IPS DF 6.9 (cell line): ENCODE results near the gene FLAD1.

ENCODE experiments used
- DNase-seq: peaks from one replicate; pipeline ENCODE4 v3.0.0-alpha.2; 2013; ENCODE audit warnings: low read depth, low spot score
- H3K27ac ChIP-seq: one replicate; pipeline ENCODE4 v1.5.1; 2013; ENCODE audit warnings: low read length, control low read depth
- H3K27me3 ChIP-seq: 2 replicates; pipeline ENCODE4 v1.6.1; 2013; ENCODE audit warnings: mild to moderate bottlenecking, low read length; ENCODE audit not compliant: control insufficient read depth, insufficient read depth
- H3K36me3 ChIP-seq: 2 replicates; pipeline ENCODE4 v1.6.1; 2013; ENCODE audit warnings: low read length; ENCODE audit not compliant: control insufficient read depth, insufficient read depth
- H3K4me1 ChIP-seq: 2 replicates; pipeline ENCODE4 v1.6.1; 2013; ENCODE audit warnings: low read length; ENCODE audit not compliant: control insufficient read depth, insufficient read depth
- H3K4me3 ChIP-seq: 2 replicates; pipeline ENCODE4 v1.5.1; 2013; ENCODE audit warnings: mild to moderate bottlenecking, low read length
- H3K9me3 ChIP-seq: 2 replicates; pipeline ENCODE4 v1.6.1; 2013; ENCODE audit warnings: low read length, inconsistent platforms; ENCODE audit not compliant: control insufficient read depth, insufficient read depth
- WGBS: extraction: QIAGEN DNeasy Blood & Tissue Kit; methylation state at CpG from one replicate; pipeline ENCODE4 v1.1.7; 2013; ENCODE audit warnings: mixed read lengths, missing lambda C conversion rate; ENCODE audit not compliant: insufficient read length, insufficient coverage; 5-methylcytosine and 5-hydroxymethylcytosine counted together

Gene FLAD1

DNA sequence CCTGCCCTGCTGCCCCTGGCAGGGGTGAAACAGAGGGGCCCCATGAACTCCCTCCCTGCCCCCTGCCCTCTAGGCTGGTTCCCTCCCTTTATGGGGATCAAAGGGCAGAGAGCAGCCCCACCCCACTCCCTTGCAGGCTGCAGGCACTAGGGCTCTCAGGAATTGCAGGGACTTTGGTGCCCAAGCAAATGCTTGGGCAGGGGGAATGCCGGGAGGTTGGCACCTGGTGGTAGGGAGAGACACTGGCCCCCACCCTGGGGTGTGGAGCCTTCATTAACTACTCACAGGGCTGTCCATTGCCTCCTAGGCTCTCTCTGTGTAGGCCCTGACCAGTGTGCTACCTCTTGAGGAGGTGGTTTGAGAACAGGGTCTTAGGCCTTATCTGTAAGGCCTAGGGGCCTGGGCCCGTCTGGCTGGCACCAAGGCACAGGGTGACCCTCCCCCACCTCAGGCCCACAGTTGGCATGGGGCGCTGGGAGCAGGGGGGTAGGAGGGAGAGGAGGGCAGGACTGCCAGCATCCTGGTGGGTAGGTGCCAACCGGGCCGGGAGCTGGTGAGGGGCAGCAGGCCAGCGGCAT is 24.2 kb downstream of the FLAD1 start:
- Histone ChIP-seq H3K27ac (no peak overlapping the region), H3K36me3 (no peaks in the 10 kb centered on the region), H3K4me3 (no peak overlapping the region), H3K9me3 (no peaks in the 10 kb centered on the region), H3K4me1 (peaks cover 21% of the 10 kb centered on the region), H3K27me3 (no peaks in the 10 kb centered on the region)
- DNase-seq = no peak
- no CpG with 5 or more reads among the region's 6 CpGs for WGBS

DNA sequence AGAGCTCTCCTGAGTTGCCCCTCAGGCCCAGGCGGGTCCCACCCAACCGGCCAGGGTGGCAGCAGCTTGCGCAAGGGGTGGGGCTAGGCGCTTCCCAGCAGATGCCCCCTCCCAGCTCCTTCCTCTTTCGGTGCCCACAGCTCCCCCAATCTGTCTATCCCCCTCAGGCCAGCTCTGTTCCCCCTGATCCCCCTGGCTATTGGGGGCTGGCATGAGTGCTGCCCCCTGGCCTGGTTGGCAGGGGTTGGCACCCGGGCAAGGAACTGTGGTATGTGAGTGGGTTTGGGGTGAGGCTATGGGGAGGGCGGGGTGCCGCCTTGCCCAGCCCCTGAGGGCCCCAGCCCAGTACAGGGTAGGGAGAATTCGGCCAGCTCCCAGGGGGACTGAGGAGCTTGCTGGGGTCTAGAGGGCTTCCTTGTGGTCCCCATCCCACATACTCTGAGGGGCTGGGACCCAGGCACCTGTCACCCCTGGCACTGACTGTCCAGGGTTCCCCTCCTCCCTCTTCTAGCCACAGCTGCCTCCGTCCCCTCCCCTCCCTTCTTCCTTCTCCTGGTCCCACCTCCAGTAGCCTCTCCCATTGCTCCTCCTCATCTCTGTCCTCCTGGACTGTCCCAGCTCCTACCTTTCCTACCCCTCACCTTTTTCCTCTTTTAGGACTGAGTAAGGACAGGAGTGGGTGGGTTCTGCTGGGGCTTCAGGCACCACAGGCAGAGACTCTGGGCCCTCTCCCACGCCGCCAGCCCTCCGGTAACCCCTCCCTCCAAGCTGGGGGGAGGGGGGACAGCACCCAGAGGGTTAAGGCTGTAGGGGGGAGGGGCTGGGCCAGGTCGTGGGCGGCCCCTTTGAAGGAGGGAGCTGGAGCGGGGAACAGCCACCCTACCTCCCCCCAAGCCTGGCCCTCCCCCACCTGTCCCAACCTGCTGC is 25.1 kb downstream of the FLAD1 start:
- H3K36me3 ChIP-seq = no peaks in the 10 kb centered on the region
- no peaks in the 10 kb centered on the region for H3K9me3 ChIP-seq
- peaks cover 21% of the 10 kb centered on the region for H3K4me1 ChIP-seq
- H3K27ac ChIP-seq = no peak overlapping the region
- H3K27me3 ChIP-seq = no peaks in the 10 kb centered on the region
- WGBS = no CpG with 5 or more reads among the region's 16 CpGs
- H3K4me3 ChIP-seq = no peak overlapping the region
- DNase-seq = no peak

DNA sequence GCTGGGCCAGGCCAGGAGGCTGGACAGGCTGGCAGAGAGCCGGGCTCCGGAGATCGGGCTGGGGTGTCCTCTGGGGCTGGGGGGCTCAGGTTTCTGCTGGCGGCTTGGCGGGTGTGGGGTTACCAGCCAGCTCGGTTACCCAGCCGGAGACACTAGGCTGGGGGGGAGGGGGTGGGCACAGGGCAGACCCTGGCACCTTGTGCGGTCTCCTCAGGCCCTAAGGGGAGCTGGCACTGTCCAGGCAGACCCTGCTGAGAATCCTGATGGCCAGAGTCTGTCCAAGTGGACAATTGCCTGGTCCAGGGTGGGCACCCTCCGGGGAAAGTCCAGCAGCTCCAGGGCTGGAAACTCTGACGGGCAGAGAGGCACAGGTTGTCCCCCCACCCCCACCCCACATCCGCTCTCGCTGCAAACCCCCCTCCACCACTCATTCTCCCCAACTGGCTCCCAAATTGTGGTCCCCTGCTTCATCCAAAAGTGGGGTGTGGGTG is 26.1 kb downstream of the FLAD1 start:
- DNase-seq = no peak
- Histone ChIP-seq H3K4me3 (no peak overlapping the region), H3K4me1 (peaks cover 20% of the 10 kb centered on the region), H3K27me3 (no peaks in the 10 kb centered on the region), H3K36me3 (no peaks in the 10 kb centered on the region), H3K27ac (no peak overlapping the region), H3K9me3 (no peaks in the 10 kb centered on the region)
- no CpG with 5 or more reads among the region's 12 CpGs for WGBS

DNA sequence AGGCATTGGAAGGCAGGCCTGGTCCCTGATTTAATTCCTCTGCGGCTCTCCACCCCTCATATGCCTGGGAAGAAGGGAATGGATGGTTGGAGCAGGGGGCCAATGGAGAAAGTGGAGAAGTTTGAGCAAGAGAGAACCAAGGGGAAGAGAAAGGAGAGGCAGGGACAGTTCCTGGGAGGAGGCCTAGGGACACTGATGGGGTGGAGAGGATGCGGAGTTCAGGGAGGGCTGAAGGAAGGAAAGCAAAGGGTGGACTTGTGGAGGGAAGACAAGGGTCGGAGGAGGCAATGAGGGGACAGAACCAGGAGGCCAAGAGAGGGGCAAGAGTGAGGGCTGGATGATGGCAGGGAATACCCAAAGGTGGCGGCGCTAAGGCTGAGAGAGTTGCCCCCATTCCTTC is 26.6 kb downstream of the FLAD1 start:
- Histone ChIP-seq H3K9me3 (no peaks in the 10 kb centered on the region), H3K27ac (no peak overlapping the region), H3K4me3 (no peak overlapping the region), H3K27me3 (no peaks in the 10 kb centered on the region), H3K36me3 (peaks cover 2% of the 10 kb centered on the region; the same call in 1 of the 2 replicates), H3K4me1 (peaks cover 17% of the 10 kb centered on the region)
- no CpG with 5 or more reads among the region's 5 CpGs for WGBS
- no peak for DNase-seq

DNA sequence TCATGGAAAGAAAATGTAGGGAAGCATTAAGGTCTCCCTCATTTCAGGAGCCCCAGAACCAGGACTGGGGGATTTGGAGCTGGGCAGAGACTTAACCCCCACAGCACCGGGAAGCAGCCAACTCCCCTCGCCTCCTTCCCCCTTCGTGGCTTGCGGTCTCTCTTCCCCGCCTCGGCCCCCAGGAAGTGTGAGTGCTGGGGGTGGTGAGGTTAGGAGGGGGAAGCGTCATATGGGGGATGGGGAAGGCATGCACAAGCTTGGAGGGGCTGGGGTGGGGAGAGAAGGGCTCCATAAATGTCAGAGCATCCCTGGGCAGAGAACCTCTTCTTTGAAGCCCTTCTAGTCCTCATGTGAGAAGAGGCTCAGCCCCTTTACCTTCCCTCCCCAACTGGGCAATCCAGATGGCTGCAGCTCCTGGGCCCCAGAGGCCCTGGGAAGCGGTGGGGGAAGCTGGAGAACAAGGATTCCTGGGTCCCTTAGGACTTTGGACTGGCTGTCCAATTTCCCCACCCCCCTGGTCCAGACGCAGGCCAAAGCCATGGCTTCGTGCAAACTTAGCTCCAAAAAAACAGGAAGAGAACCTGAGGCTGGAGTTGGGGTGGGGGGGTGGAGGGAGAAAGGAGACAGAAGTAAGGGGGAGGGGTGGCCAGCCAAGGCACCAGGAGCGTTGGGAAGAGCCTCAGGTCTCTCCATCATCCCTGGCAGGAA is 27.2 kb downstream of the FLAD1 start:
- Histone ChIP-seq H3K4me1 (peaks cover 17% of the 10 kb centered on the region), H3K27me3 (no peaks in the 10 kb centered on the region), H3K9me3 (no peaks in the 10 kb centered on the region), H3K36me3 (peaks cover 4% of the 10 kb centered on the region; the same call in 1 of the 2 replicates), H3K27ac (no peak overlapping the region), H3K4me3 (no peak overlapping the region)
- no CpG with 5 or more reads among the region's 11 CpGs for WGBS
- no peak for DNase-seq

DNA sequence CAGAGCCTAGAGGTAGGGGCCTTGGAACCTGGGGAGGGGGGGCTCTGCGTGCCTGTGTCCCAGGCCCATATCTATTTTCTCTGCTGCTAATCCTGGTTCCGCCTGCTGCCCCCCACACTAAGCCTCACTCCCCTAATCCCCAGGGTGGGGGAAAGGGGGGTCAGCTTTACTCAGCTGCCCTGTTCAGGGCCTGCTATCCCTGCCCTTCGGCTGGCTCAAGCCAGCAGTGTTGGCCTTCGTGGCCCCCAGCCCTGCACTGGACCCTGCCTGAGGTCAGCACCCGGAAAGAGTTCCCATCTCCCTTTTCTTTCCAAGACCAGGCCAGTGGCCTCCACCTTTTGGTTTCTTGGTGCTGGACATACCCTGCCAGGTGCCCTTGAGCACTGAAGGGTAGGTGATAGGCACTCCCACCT is 27.9 kb downstream of the FLAD1 start:
- no peak overlapping the region for H3K27ac ChIP-seq
- H3K36me3 ChIP-seq = peaks cover 6% of the 10 kb centered on the region; the same call in 1 of the 2 replicates
- H3K4me3 ChIP-seq = no peak overlapping the region
- no peaks in the 10 kb centered on the region for H3K9me3 ChIP-seq
- no peaks in the 10 kb centered on the region for H3K27me3 ChIP-seq
- WGBS = no CpG with 5 or more reads among the region's 5 CpGs
- peaks cover 17% of the 10 kb centered on the region for H3K4me1 ChIP-seq
- DNase-seq = no peak

DNA sequence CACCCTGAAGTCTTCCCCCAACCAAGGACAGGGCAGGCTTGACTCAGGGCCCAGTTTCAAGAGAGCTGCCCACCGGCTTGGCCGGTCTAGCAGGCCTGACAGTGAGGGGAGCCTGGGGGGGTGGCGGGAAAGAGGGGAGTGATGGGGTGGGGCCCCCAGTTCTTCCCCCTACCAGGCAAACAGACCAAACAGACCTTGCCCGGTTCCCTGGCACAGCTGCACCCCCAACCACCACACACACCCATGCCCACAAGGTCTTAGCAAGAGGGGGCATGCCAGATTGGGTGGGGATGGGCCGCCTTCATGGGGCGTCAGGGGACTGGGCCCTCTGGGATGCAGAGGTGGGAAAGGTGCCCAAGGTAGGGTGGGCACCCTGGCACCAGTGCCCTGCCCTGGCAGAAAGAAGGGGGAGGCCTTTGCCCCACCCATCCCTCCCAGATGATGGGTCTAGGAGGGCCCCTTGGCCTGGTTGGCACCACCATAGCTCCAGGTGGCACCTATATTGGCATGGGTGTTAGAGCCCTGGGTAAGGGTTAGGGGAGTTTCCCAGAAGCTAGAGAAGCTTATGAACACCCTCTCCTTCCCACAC is 28.4 kb downstream of the FLAD1 start:
- H3K9me3 ChIP-seq = no peaks in the 10 kb centered on the region
- H3K27me3 ChIP-seq = no peaks in the 10 kb centered on the region
- no peak for DNase-seq
- peaks cover 17% of the 10 kb centered on the region for H3K4me1 ChIP-seq
- no peak overlapping the region for H3K27ac ChIP-seq
- WGBS = no CpG with 5 or more reads among the region's 6 CpGs
- peaks cover 9% of the 10 kb centered on the region; the same call in 1 of the 2 replicates for H3K36me3 ChIP-seq
- H3K4me3 ChIP-seq = no peak overlapping the region

DNA sequence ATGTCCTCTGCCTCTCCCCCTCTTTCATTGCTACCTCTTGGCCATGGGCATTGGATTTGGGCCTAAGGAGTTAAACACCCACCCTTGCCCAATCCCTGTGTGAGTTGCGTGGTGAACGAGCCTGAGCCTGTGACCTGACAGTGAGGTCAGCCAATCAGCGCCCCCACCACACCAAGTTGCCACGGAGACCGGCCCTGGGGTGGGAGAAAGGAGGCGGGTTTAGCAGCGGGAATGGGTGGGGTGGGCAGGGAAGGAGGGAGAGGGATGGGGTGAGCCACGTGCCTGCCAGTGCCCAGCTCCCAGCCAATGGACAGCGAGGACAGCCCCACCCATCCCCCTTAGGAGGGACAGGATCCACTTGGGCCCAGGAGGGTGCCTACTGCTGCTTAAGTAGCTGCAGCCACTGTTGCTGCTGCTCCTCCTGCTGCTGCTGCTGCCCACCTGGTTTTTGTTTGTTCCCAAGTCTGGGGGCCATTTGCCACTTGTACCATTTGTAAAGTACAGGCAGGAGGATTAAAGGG is 28.9 kb downstream of the FLAD1 start:
- peaks cover 9% of the 10 kb centered on the region; the same call in 1 of the 2 replicates for H3K36me3 ChIP-seq
- H3K9me3 ChIP-seq = no peaks in the 10 kb centered on the region
- H3K27ac ChIP-seq = no peak overlapping the region
- WGBS = no CpG with 5 or more reads among the region's 9 CpGs
- peaks cover 17% of the 10 kb centered on the region for H3K4me1 ChIP-seq
- no peaks in the 10 kb centered on the region for H3K27me3 ChIP-seq
- peak; percentile 87 for DNase-seq
- no peak overlapping the region for H3K4me3 ChIP-seq

DNA sequence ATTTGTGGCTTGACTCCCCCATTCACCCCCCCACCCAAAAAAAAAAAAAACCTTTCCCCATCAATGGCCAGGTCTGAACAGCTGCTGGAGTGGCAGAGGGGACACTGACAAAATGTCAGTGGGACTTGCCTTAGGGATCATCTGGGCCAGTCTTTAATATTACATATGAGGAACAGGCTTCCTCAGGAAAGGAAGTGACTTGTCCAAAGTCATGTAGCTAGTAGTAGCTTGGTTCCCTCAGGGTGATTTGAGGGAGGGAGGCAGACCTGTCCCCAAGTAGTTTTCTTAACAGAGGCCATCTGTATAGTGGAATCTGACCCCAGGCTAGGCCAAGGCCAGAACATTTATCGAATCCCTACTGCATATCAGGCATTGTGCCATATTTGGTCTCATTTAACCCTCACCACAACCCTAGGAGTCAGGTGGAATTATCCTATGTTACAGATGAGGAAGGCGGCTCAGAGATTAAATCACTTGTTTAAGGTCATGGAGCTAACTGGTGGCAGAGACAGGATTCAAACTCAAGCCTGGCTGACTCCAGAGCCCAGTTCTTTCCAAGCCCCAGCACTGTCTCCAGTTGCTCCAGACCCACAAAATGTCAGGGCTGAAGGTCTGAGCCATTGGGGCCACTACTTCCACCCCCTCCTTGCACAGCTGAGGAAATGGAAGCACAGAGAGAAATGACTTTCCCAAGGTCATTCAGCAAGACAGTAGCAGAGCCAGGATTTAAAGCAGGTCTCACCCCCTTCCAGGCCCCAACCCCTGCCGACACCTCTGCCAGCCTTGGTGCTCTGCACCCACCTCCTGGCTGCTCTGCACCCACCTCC is 29.8 kb downstream of the FLAD1 start:
- WGBS = no CpG with 5 or more reads among the region's 3 CpGs
- H3K36me3 ChIP-seq = peaks cover 9% of the 10 kb centered on the region; the same call in 1 of the 2 replicates
- no peak for DNase-seq
- H3K27me3 ChIP-seq = no peaks in the 10 kb centered on the region
- peaks cover 19% of the 10 kb centered on the region for H3K4me1 ChIP-seq
- no peak overlapping the region for H3K4me3 ChIP-seq
- H3K9me3 ChIP-seq = no peaks in the 10 kb centered on the region
- no peak overlapping the region for H3K27ac ChIP-seq
